Measurements from ENCODE around the gene C14orf180. TPM values are rescaled to one million over a fixed set of nuclear protein-coding genes. Genes with fewer than 3 reads are reported as not detected.

Gene C14orf180
- total RNA-seq, 2 experiments from 2014 or later, result not detected

GRCh38 chr14:104563742-104564615, 15.6 kb upstream of the C14orf180 start:
- Histone ChIP-seq H3K36me3 (ENCODE audit: insufficient read depth, low read length) (no peaks in the 10 kb centered on the region), H3K9me2 (ENCODE audit: insufficient read depth, low read length) (no peaks in the 10 kb centered on the region), H3K79me2 (ENCODE audit: insufficient read depth, low read depth, low read length) (no peaks in the 10 kb centered on the region), H3K4me1 (ENCODE audit: insufficient read depth, low read length, poor library complexity, severe bottlenecking) (no peaks in the 10 kb centered on the region), H4K20me1 (ENCODE audit: insufficient read depth, low read length) (no peaks in the 10 kb centered on the region), H3K4me2 (ENCODE audit: low read length) (no peak overlapping the region), H2AFZ (ENCODE audit: low read length) (no peak overlapping the region), H3K9me3 (ENCODE audit: low read length) (no peaks in the 10 kb centered on the region), H3K4me3 (ENCODE audit: low read depth, low read length, poor library complexity, severe bottlenecking) (no peak overlapping the region), H3K27ac (ENCODE audit: low read depth, low read length, poor library complexity, severe bottlenecking) (no peak overlapping the region)
- no peak for TF ChIP-seq EZH2phosphoT487 (IDR thresholded peaks at IDR 0.05; ENCODE audit: borderline replicate concordance, low read depth, low read length)
- TF ChIP-seq CTCF (conservative IDR thresholded peaks at IDR 0.05; ENCODE audit: low read length), result peak; percentile 75
- peak; percentile 38 for DNase-seq (ENCODE audit: low spot score)
- intact Hi-C loops (cut with micrococcal nuclease; ENCODE audit: unreplicated experiment), result loop anchor here (1.0 to 2.0 kb wide), 2 partner anchors 427 to 485 kb away; no protein-coding TSS in a partner anchor
- BruUV-seq (replicated peaks), result no TSS peak
- ChIA-PET CTCF (ENCODE audit: unreplicated experiment) (interaction anchor here (0.6 kb wide), 1 partner anchor 328 kb away, joined by 5 read pairs; no protein-coding TSS in a partner anchor), POLR2A (interaction anchor here (0.6 kb wide), 1 partner anchor 105 kb away, joined by 3 read pairs; no protein-coding TSS in a partner anchor)

- BruUV-seq (replicated peaks), result no TSS peak
- intact Hi-C loops (cut with micrococcal nuclease; ENCODE audit: unreplicated experiment), result loop anchor here (1.0 to 2.0 kb wide), 2 partner anchors 428 to 486 kb away; no protein-coding TSS in a partner anchor
- POLR2A ChIA-PET, result no interaction called here
- Histone ChIP-seq H3K4me2 (ENCODE audit: low read length) (no peak overlapping the region), H3K79me2 (ENCODE audit: insufficient read depth, low read depth, low read length) (no peaks in the 10 kb centered on the region), H3K4me1 (ENCODE audit: insufficient read depth, low read length, poor library complexity, severe bottlenecking) (no peaks in the 10 kb centered on the region), H2AFZ (ENCODE audit: low read length) (no peak overlapping the region), H3K9me3 (ENCODE audit: low read length) (no peaks in the 10 kb centered on the region), H4K20me1 (ENCODE audit: insufficient read depth, low read length) (no peaks in the 10 kb centered on the region), H3K9me2 (ENCODE audit: insufficient read depth, low read length) (no peaks in the 10 kb centered on the region), H3K36me3 (ENCODE audit: insufficient read depth, low read length) (no peaks in the 10 kb centered on the region), H3K27ac (ENCODE audit: low read depth, low read length, poor library complexity, severe bottlenecking) (no peak overlapping the region), H3K4me3 (ENCODE audit: low read depth, low read length, poor library complexity, severe bottlenecking) (no peak overlapping the region)
- no peak for DNase-seq (ENCODE audit: low spot score)
- no peak for TF ChIP-seq CTCF (conservative IDR thresholded peaks at IDR 0.05; ENCODE audit: low read length)
- no peak for TF ChIP-seq EZH2phosphoT487 (IDR thresholded peaks at IDR 0.05; ENCODE audit: borderline replicate concordance, low read depth, low read length)
- CTCF ChIA-PET (ENCODE audit: unreplicated experiment), result no interaction called here
Measured at GRCh38 chr14:104564744-104565679, 14.6 kb upstream of the C14orf180 start.
